HG03108 (cell line): ENCODE results near the gene BABAM2.
"Not testable (repeated sequence)": the region's sequence is repeated elsewhere in the genome, so short reads cannot be mapped to it uniquely, and the experiment has no call there.

Source experiments
- ATAC-seq: cut with Tn5 transposase; IDR thresholded peaks from one replicate; pipeline ENCODE4 v1.9.1; 2021; ENCODE audit warnings: moderate library complexity; ENCODE audit not compliant: unreplicated experiment

BABAM2 gene

DNA sequence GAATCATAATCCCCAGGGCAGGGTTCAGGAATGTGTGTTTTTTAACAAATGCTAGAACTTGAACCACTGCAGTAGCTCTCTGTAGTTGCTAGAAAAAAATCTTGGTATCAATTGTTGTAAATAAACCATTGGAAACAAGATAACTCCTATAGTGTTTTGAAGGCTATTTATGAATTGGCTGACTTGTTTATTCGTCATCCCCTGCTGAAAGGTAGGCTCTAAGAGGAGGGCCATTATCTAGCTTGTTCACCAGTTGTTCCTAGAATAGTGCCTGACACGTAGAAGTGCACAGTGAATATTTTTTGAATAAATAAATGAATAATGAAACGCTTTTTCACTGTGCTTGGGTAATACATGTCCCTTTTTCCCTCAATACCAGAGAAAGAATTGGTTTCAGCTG, 211.4 kb downstream of the BABAM2 start:
- ATAC-seq, result no peak

DNA sequence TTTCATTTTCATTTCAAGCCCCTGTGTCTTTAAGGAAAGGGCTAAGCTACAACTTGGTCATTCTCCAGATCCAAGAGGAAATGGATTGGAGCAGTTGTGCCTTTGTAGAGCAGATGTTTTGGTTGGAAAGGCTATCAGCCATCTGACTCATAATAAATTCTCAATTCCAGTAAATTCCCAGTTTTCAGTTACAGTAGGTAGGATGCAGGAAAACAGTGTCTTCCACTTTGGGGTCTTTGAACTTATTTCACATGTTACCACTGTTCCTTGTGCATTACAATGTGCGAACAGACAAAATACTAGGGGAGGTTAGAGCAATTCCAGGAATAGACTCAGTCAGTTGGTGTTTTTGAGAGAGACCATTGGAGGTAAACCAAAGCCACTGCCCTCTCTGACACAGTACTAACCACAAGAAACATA, 211.9 kb downstream of the BABAM2 start:
- ATAC-seq, result no peak

DNA sequence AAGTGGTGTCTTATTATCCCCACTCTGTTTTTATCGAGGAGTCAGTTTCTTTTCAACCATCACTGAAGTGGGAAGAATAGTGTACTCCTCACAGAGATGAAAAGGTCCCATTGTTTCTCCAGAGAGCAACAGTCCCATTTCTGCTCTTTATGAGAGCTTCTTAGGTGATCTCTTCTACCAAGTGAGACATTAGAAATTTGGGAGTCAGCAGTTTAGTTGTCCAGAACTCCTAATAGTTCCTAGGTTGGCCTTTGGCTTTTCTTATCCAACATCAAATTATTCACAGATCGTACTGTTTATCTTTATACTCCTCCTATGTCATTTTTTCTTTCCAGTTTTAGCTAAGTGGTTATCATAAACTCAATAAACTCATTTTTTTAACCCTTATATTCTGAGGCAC, 213.1 kb downstream of the BABAM2 start:
- ATAC-seq, result no peak

DNA sequence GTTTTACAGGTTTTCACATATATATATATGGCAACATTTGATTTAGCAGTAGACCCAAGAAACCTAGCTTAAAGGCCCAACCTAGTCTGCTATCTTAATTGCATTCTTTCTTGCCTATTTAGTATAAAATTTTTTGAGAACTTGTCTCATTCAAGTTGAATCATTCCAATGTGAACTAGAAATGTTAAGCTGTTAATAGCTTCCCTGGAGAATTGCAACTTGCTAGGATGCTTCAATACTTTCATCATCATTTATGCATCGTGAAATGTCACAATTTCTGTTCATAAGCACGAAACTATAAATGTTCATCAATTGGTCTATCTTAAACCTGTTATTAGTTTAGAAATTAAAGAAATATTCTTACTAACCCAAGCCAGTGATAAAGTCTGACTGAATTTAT, 217.6 kb downstream of the BABAM2 start:
- no peak for ATAC-seq

DNA sequence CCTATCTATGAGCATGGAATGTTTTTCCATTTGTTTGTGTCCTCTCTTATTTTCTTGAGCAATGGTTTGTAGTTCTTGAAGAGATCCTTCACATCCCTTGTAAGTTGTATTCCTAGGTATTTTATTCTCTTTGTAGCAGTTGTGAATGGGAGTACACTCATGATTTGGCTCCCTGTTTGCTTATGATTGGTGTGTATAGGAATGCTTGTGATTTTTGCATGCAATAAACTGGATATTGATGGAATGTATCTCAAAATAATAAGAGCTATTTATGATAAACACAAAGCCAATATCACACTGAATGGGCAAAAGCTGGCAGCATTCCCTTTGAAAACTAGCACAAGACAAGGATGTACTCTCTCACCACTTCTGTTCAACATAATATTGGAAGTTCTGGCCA, 223.2 kb downstream of the BABAM2 start:
- ATAC-seq, result not testable (repeated sequence)

DNA sequence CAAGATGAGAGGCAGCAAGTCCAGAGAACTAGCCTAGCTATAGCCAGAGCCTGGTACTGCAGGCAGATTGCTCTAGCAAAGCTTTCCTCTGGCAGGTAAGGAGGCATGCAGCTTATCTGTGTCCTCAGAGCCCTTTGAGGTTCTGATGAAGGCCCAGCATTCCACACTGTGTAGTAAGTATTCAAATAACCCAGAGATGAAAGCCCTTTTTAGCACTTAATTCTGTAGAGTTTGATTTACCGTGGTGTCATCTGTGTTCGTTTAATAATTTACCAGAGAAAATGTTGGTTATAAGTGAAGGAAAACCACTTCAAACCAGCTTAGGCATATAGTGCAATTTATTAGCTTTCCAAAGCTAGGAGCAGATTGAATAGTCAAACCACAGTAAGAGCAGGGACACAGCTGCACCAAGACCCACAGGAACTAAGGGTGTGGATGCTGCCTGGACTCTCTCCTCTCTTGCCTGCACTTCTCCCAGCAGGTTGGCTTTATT, 226.6 kb downstream of the BABAM2 start:
- ATAC-seq, result no peak

DNA sequence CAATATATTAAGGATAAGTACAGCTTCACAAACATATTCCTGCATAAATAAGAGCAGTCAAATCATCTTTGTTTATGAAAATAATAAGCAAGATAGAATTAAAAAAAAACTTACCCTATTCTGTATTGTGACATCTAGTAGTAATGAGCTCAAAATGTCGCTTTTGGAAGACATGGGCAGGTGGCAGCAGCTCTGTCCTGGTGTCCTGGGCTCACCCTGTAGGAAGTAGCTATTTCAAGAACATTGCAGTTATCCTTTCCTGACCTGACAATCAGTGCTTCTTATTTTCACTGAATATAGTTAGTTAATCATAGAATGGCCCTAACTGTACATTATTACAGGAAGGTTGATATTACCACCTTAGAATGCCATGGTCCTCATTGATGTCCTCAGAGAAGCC, 229.1 kb downstream of the BABAM2 start:
- no peak for ATAC-seq

DNA sequence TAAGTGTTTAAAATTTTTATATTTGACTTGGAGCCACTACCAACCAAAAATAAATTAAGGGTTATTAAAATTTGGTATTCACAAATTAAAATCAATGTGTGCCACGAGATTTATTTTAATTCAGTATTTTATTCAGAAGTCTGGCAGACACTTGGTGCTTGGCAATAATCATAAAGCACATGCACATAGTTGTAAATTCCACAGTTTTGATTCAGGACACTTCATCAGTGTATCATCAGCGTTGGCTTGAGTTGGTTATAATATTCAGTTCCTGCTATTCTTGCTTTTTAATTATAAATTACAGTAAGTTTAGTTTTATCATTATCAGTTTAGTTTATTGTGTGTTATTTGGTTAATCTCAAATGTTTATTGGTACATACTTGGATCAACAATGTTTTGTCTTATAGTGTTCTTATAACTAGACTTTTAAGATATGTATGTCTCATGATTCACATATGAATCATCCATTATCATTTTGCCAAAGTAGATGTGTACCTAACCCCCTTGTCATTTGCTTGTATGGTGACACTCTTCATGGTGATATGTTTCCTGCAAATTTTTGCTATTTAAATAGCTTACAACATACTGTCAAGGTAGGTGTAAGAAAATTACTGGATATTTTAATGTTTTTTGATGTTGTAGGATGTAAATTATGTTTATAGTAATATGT, 237.9 kb downstream of the BABAM2 start:
- ATAC-seq, result no peak

DNA sequence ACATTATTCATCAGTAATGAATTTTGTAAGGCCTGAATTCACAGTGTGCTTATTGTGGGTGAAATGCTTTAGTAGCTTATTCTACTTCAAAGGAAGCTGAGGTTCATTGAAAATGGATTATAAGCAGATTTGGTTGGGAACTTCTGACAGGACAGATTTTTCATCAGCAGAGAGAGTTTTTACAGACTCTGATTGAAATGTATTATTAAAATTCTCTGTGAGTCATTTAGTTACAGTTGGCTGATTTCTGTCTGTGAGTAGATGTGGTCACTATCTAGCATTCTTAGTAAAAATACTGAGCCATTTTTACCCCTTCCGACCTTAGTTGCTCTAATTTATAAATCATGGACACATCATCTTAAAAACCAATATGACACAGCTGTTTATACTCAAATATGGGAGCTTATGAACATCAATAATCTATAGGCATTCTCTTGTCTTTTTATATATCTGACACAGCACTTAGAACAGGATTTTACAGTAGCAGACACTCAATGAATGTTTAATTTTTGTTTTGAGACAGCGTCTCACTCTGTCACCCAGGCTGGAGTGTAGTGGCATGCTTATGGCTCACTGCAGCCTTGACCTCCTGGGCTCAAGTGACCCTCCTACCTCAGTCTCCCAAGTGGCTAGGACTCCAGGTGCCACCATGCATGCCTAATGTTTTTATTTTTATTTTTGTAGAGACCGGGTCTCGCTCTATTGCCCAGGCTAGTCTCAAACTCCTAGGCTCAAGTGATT, 239.6 kb downstream of the BABAM2 start:
- no peak for ATAC-seq

DNA sequence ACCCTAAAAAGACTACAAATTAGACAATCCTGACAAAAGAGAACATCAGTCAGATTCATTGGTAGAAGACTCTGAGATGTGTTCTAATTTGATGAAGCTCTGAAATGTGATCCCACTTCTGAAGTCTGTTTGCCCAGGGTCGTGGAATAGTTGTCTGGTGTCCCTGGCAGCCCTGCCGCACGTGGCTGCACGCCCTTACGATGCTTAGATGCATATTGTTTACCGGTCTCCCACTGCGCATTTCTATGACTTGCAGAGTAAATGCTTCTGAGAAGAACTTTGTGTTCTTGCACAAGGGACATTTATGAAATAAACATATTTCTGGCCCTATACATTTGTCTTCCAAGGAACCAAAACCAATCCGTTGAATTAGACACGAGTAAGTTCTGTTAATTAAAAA, 243.2 kb downstream of the BABAM2 start:
- no peak for ATAC-seq

DNA sequence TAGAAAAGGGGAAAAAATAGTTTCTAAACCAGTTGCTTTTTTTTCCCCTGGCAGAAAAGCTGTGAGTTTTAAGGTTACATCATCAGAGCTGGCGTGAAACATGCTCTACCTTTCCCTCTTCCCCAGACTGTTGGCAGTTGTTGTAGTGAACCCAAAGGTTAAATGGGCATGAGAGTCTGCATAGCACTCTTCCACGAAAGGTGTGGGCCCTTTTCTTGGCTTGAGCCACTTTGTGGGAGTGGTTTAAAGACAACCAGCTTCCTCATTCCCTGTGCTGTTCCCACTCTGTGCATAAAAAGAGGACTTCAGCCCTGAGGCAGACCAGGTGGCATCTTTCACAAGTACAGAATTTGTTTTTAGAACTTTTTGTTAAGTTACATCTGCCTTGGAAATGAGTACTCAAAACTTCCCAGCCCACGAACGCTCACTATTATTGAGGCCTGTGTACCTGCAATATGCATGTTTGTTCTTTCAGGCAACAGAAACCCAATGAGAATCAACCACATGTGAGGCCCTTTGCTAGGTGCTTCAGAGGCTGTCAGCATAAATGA, 243.8 kb downstream of the BABAM2 start:
- no peak for ATAC-seq

DNA sequence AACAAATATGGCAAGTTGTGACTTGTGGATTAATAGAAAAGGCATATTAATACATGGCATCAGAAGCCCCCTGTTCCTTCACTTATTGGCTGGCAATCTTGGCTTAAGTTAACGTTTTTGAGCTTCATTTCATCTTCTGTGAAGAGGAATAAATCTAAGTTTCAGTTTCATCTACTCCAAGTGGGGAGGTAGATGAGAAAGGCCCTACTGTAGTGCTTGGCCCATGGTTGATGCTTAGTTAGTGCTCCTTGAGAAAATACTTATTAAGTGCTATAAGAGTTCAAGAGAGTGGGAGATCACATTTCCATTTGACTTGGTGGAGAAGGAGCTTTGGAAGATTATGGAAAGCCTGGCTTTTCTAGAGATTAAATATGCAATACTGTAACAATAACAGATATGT, 244.3 kb downstream of the BABAM2 start:
- no peak for ATAC-seq

DNA sequence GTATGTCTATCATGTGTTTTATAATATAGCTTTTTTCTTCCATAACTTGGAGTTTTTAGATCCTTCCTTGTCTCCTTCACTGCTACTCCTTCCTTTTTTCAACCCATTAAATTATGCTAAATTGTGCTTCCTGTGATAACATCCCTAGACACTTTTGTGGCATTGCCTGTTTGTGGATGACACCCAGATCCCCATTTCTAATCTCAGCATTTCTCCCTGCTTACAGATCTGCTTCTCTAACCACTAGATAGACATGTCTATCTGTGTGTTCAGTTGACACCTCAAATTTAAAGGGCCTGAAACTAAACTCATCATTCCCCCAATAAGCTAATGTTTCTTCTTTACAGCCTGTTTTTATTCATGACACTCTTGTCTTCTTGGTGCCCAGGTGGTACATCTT, 244.8 kb downstream of the BABAM2 start:
- no peak for ATAC-seq

DNA sequence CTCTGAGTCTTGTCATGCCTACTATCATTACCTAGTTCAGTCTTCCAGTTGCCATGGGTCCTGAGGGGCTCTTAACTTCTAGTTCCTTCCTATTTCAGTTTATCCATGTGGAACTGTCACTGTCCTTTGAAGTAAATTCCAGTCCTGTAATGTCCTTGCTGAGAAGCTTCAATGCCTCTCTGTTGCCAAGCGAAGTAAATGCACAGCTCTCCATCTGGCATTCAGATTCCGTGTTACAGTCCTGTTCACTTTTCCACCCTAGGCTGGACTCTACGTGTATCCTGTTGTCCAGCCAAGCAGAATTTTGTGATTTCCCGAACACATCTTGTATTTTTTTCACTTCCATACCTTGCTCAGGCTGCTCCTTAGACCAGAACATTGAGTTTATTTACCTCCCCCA, 245.3 kb downstream of the BABAM2 start:
- ATAC-seq, result no peak

DNA sequence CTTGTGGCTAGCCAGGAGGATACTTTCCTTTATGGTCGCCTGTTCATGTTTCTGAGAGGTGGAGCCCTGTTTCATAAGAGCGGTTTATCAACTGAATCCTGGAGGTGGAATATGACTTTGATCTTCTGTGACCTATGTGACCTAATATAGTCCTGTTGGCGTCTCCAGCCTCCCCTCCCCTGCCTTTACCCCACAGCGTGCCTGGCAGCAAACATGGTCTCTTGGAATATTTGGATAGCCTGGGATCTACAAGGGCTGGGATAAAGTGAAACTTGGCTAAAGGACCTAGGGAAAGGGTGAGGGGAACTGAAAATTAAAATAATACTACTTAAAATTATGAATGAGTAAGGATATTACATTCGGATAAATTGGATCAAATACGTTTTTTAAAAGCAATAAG, 246.0 kb downstream of the BABAM2 start:
- no peak for ATAC-seq

DNA sequence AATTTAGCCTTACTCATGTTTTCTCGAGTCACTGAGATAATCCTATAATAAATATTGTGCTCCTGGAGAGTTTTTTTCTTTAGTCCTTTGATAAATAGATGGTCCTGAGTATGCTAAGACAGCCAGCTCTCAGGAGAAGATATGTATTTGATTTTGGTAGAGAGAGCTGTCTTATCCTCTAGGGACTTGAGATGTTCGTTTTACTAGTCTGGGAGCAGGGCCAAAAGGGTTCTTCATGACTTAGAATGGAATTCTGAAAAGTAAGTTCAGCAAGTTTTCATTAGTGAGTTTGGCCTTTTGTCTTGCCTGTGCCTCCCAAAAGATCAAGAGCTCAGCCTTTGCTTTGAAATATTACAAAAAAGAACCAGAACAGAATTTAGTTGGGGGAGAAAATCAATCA, 246.7 kb downstream of the BABAM2 start:
- no peak for ATAC-seq

DNA sequence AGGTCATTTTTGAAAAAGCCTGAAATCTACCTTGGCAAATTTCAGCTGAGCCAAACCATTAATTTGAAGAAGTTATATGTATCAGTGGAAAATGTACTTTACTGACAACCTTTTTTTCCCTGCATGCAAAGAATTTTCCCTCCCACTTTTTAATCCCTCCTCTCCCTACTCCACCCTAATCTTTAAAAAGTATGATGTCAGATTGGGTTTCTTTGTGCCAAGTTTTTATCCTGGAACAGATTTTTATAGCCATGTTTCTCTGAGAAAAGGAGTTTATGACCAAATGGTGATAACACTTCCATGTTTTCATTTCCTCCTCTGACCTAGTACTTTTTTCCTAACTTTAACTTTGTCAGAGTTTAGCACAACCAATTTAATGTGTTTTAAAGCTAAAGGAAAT, 251.9 kb downstream of the BABAM2 start:
- ATAC-seq, result no peak

DNA sequence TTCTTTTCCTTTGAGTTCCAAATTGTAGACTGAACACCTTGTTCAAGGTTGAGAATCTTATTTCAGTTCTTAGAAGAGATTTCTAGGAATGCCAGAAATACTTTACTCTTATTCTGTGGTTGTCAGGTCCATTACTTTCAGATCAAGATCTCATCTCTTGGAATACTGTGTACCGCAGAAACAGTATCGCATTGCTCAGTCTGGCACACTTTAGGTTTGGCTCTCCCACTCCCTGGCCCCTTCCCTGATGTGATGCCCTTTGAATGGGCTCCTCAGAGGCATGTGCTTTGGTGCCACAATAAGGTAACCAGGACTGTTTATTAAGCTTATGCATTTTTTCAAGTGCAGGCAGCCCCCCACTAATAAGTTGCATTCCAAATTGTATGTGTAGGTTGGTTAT, 257.5 kb downstream of the BABAM2 start:
- ATAC-seq, result no peak

DNA sequence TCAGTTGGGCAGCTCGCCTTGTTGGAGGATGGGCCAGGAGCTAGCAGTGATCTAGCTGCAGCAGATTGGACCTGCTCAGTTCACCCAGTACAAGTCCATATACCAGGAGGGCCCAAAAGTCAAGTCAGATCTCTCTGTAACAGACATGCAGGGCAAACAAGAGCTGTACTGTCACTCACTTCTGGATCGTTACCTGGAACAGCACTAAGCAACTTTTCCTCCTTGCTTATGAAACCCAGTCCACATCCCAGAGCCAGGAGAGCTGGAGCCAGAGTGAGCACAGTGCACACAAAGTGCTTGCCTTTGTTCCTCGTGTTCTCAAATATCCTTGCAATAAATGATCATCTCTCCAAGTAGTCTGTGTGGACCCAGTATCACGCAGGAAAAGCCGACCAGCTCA, 258.0 kb downstream of the BABAM2 start:
- no peak for ATAC-seq

DNA sequence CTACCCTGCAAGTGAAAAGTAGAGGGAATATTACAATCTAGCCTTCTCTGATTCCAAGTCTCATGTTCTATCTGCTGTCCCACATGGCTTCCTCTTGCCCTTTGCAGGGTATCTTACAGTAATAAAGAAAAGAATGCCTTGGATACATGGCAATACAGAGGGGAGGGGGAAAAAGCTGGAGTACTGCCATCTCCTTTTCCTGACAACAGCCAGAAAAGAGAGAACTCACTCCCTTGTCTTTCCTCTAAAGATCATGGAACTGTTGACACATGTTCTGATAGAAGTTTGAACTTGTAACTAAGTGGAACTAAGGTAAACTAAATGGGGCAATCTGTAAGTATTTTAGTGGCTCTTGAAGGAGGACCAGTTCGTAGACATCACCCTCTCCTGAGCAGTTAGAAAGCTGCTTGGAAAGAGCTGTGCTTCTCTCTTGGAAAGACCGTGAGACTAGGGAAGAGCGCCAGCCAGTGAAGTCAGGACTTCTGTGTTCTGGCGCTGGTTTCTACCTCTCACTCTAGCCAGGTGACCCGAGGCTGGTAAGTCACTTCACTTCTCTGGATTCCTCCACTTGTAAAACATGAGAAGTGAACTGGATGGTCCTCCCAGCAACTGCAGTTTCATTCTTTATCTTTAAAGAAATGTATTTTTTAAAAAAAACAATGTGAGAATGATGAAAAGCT, 259.8 kb downstream of the BABAM2 start:
- no peak for ATAC-seq

DNA sequence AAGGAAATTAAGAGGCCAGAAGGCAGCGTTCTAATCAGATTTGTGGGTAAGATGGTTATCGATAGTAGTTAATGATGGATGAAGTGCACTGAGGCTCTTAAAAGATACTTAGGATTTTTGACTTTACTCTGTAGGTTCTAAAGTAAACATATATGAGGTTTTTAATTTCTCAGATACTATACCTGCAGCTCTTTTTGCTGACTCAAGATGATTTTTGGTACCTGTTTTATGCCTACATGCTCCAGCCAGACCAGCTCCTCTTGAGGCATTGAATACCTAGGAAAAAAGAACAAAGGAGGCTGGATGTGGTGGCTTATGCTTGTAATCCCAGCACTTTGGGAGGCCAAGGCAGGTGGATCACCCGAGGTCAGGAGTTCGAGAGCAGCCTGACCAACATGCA, 260.5 kb downstream of the BABAM2 start:
- ATAC-seq, result no peak
